Dendritic cell treated with granulocyte-macrophage colony-stimulating factor and Interleukin-4, amounts not matched to agents 40 ng/mL and 50 ng/mL, for 4 days (primary cell): ENCODE results near the gene OR4D1.

Experiments used
- H3K27ac Mint-ChIP-seq: one replicate; pipeline ENCODE4 v1.8.0; 2022; ENCODE audit warnings: mild to moderate bottlenecking, mixed read lengths
- H3K27me3 Mint-ChIP-seq: one replicate; pipeline ENCODE4 v1.8.0; 2022; ENCODE audit warnings: mild to moderate bottlenecking, mixed read lengths
- H3K36me3 Mint-ChIP-seq: one replicate; pipeline ENCODE4 v1.8.0; 2022; ENCODE audit warnings: low read depth, mixed read lengths
- H3K4me1 Mint-ChIP-seq: one replicate; pipeline ENCODE4 v1.8.0; 2022; ENCODE audit warnings: low read depth, mixed read lengths
- H3K4me3 Mint-ChIP-seq: one replicate; pipeline ENCODE4 v1.8.0; 2022; ENCODE audit warnings: mild to moderate bottlenecking, moderate library complexity, mixed read lengths
- H3K9me3 Mint-ChIP-seq: one replicate; pipeline ENCODE4 v1.8.0; 2022; ENCODE audit warnings: mixed read lengths
- intact Hi-C: fragments of 100-400 bp; cut with micrococcal nuclease; formaldehyde crosslinking; loops from one replicate; pipeline ENCODE4 v1.15.0; 2022

OR4D1 gene

GRCh38 chr17:58191241-58191896 is 43.2 kb downstream of the OR4D1 start:
- peaks cover 49% of the 10 kb centered on the region for H3K27me3 Mint-ChIP-seq
- intact Hi-C loops, result no loop called here
- no peaks in the 10 kb centered on the region for H3K36me3 Mint-ChIP-seq
- H3K4me1 Mint-ChIP-seq, result peaks cover 14% of the 10 kb centered on the region
- H3K27ac Mint-ChIP-seq, result no peak overlapping the region
- H3K9me3 Mint-ChIP-seq, result no peaks in the 10 kb centered on the region
- no peak overlapping the region for H3K4me3 Mint-ChIP-seq

DNA sequence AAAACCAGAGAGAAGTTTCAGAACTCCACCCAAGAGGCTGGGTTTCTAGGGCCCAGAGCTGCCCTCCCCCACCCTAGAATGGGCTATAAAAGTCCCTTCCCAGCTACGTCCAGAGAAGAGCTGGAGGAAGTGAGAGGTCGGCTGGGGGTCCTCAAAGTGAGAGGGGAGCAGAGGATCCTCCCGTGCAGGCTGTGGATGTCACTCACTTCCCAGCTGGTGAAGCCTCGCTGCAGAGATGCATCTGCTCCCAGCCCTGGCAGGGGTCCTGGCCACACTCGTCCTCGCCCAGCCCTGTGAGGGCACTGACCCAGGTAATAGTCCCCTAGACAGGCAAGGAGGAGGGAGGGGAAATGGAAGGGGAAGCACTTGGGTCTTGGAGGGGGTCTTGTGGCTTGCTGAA is 44.4 kb downstream of the OR4D1 start, which contains the start of gene EPX:
Gene EPX, plus strand, starts transcription at position 115 of the 400 bp plus-strand sequence. Its CDS starts 121 bp downstream, at position 236.
- H3K4me1 Mint-ChIP-seq, result peaks cover 13% of the 10 kb centered on the region
- intact Hi-C loops, result no loop called here
- no peak within 1 kb of the TSS for H3K27ac Mint-ChIP-seq
- no peaks in the 10 kb centered on the region for H3K9me3 Mint-ChIP-seq
- H3K36me3 Mint-ChIP-seq, result no peaks in the 10 kb centered on the region
- H3K27me3 Mint-ChIP-seq, result peaks cover 55% of the 10 kb centered on the region
- no peak within 1 kb of the TSS for H3K4me3 Mint-ChIP-seq

DNA sequence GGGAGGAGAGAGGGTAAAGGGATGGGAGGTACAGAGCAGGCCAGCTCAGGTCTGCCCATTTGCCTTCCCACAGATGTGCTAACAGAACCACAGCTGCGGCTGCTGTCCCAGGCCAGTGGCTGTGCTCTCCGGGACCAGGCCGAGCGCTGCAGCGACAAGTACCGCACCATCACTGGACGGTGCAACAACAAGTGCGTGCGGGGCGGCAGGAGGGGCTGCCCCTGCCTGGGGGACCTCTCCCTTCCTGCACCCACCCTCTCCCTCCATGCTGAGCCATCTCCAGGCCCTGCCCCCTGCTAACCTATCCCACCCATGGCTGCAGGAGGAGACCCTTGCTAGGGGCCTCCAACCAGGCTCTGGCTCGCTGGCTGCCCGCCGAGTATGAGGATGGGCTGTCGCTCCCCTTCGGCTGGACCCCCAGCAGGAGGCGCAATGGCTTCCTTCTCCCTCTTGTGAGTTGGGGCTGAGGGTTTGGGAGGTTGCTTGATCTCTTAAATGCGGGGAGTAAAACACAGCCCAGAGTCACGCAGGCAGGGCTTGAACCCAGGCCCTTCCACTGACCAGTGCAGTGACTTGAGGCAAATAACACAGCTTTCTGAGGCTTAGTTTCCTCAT is 45.6 kb downstream of the OR4D1 start:
- H3K4me3 Mint-ChIP-seq, result no peak overlapping the region
- intact Hi-C loops, result no loop called here
- peaks cover 57% of the 10 kb centered on the region for H3K27me3 Mint-ChIP-seq
- no peaks in the 10 kb centered on the region for H3K36me3 Mint-ChIP-seq
- no peaks in the 10 kb centered on the region for H3K9me3 Mint-ChIP-seq
- H3K4me1 Mint-ChIP-seq, result peaks cover 13% of the 10 kb centered on the region
- no peak overlapping the region for H3K27ac Mint-ChIP-seq

DNA sequence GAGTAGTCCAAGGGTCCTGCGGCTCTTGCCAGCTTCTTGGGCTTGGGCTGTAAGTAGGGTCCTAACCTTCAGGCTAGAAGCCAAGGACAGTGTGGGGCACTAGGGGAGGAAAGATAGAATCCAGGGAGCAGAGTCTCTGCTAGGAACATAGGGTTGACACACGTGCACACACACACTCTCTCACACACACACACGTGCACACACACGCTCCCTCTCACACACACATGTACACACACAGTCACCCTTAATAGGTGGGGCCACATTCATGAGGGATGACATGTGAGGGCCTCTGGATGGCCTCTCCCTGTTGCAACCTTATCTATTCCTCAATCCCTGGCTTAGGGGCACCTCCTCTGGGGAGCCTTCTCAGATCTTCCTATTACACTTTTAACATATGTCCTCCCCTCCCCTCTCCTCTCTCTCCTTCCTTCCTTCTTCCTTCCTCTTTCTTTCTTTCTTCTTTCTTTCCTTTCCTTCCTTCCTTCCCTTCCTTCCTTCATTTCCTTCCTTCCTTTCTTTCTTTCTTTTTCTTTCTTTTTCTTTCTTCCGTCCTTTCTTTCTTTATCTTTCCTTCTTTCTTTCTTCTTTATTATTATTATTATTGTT is 47.4 kb downstream of the OR4D1 start:
- intact Hi-C loops, result no loop called here
- H3K4me1 Mint-ChIP-seq, result peaks cover 8% of the 10 kb centered on the region
- no peak overlapping the region for H3K4me3 Mint-ChIP-seq
- H3K36me3 Mint-ChIP-seq, result no peaks in the 10 kb centered on the region
- no peak overlapping the region for H3K27ac Mint-ChIP-seq
- H3K9me3 Mint-ChIP-seq, result no peaks in the 10 kb centered on the region
- H3K27me3 Mint-ChIP-seq, result peaks cover 63% of the 10 kb centered on the region

DNA sequence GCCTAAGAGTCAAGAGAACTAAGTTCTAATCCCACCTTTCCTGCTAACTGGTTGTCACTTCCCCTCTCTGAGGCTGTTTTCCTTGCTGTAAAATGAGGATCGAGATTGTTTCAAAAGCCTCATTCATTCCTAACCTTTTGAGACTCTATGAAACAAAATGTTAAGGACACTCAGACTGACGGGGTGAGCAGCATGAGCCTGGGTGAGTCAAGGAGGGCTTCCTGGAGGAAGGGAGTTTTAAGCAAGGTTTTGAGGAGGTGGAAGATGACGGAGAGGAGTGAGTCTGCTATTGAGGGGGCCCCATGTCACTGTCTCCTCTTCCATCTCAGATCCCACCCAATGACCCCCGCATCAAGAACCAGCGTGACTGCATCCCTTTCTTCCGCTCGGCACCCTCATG is 48.4 kb downstream of the OR4D1 start:
- no peaks in the 10 kb centered on the region for H3K9me3 Mint-ChIP-seq

DNA sequence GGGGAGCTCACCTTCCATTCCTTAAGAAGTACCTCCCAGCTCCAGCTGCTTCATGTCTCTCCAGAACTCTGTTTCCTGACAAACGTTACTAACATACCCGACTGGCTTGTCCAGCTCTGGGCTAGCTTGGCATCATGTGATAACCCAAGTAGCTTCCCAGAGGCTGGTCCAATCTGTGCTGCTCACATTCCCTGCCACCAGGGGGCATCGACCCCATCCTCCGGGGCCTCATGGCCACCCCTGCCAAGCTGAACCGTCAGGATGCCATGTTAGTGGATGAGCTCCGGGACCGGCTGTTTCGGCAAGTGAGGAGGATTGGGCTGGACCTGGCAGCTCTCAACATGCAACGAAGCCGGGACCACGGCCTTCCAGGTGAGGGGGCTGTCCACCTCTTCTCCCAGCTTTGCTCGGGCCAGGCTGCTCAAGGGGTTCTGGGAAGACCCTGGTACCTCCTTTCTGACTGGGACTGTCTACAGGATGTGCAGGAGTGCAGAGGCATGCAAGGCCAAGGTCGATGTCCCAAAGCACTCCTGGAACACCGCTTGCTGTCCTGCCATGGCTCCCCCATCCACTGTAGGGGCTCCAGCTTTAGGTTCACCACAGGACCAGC is 51.9 kb downstream of the OR4D1 start:
- Mint-ChIP-seq H3K9me3 (no peaks in the 10 kb centered on the region), H3K4me1 (no peaks in the 10 kb centered on the region), H3K4me3 (no peak overlapping the region), H3K36me3 (no peaks in the 10 kb centered on the region), H3K27ac (no peak overlapping the region), H3K27me3 (peaks cover 38% of the 10 kb centered on the region)
- intact Hi-C loops, result loop anchor here (1.0 kb wide), 2 partner anchors 49 to 247 kb away; no protein-coding TSS in a partner anchor

More for the DNA sequence above, 48.4 kb downstream of the OR4D1 start:
- Mint-ChIP-seq H3K27me3 (peaks cover 61% of the 10 kb centered on the region), H3K27ac (no peak overlapping the region), H3K36me3 (no peaks in the 10 kb centered on the region), H3K4me3 (no peak overlapping the region), H3K4me1 (peaks cover 8% of the 10 kb centered on the region)
- intact Hi-C loops, result no loop called here

DNA sequence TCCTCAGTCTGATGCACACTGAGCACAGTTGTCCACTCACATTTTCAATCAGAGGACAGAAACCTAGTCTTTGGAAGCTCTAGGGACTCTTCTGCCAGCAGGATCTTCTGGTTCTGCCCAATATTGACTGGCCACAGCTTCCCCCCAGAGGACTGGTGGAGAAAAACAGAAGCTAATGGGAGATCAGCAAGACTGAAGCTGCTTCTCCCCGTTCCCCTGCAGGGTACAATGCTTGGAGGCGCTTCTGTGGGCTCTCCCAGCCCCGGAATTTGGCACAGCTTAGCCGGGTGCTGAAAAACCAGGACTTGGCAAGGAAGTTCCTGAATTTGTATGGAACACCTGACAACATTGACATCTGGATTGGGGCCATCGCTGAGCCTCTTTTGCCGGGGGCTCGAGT is 54.7 kb downstream of the OR4D1 start:
- H3K27ac Mint-ChIP-seq, result no peak overlapping the region
- H3K27me3 Mint-ChIP-seq, result peaks cover 27% of the 10 kb centered on the region
- no peak overlapping the region for H3K4me3 Mint-ChIP-seq
- no peaks in the 10 kb centered on the region for H3K9me3 Mint-ChIP-seq
- no peaks in the 10 kb centered on the region for H3K4me1 Mint-ChIP-seq
- peaks cover 5% of the 10 kb centered on the region for H3K36me3 Mint-ChIP-seq
- intact Hi-C loops, result no loop called here

DNA sequence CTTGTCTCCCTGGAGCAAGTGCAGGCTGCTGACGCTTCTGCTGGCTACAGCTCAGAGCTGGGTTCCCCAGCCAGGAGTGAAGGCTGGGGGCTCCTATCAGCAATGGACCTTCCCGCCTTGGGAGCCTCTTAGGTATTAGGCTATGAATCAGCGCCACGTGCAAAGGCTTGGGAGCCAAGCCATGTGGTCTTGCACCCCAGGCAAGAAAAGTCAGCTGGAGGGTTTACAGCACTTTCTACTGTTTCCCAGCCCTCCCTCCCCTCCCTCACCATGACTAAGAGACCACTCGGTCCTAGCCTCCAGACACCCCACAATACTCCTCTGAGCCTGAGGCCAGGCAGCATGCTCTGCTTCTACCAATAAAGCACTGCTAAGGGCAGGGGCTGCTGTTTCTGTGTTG is 56.6 kb downstream of the OR4D1 start:
- intact Hi-C loops, result no loop called here
- H3K9me3 Mint-ChIP-seq, result no peaks in the 10 kb centered on the region
- H3K4me3 Mint-ChIP-seq, result no peak overlapping the region
- peaks cover 13% of the 10 kb centered on the region for H3K27me3 Mint-ChIP-seq
- peaks cover 19% of the 10 kb centered on the region for H3K36me3 Mint-ChIP-seq
- no peak overlapping the region for H3K27ac Mint-ChIP-seq
- no peaks in the 10 kb centered on the region for H3K4me1 Mint-ChIP-seq

- H3K36me3 Mint-ChIP-seq, result peaks cover 27% of the 10 kb centered on the region
- H3K27ac Mint-ChIP-seq, result no peak overlapping the region
- H3K27me3 Mint-ChIP-seq, result peaks cover 5% of the 10 kb centered on the region
- intact Hi-C loops, result no loop called here
- H3K4me1 Mint-ChIP-seq, result no peaks in the 10 kb centered on the region
- no peaks in the 10 kb centered on the region for H3K9me3 Mint-ChIP-seq
- H3K4me3 Mint-ChIP-seq, result no peak overlapping the region
These were observed 57.8 kb downstream of the OR4D1 start for GRCh38 chr17:58205936-58206335.

- Mint-ChIP-seq H3K4me1 (no peaks in the 10 kb centered on the region), H3K4me3 (no peak overlapping the region), H3K36me3 (peaks cover 32% of the 10 kb centered on the region), H3K27ac (no peak overlapping the region), H3K27me3 (no peaks in the 10 kb centered on the region), H3K9me3 (no peaks in the 10 kb centered on the region)
- intact Hi-C loops, result no loop called here
These were observed 59.3 kb downstream of the OR4D1 start for GRCh38 chr17:58207451-58207850.

DNA sequence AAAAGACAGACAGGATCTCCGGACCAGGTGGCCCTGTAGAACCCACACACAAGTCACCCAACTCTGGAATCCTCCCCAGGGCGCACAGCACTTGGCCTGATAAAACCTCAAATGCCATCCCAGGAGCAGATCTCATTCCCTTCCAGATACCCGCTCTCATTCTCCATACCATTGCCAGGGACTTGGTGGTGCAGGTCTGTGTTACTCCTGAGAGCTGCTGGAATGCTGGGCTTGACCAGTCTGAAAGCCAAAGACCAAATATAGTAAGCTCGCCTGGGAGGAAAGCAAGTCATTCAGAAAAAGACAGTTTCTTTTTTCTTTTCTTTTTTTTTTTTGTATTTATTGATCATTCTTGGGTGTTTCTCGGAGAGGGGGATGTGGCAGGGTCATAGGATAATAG is 60.2 kb downstream of the OR4D1 start:
- no peaks in the 10 kb centered on the region for H3K4me1 Mint-ChIP-seq
- peaks cover 32% of the 10 kb centered on the region for H3K36me3 Mint-ChIP-seq
- intact Hi-C loops, result no loop called here
- H3K27ac Mint-ChIP-seq, result no peak overlapping the region
- no peaks in the 10 kb centered on the region for H3K27me3 Mint-ChIP-seq
- no peaks in the 10 kb centered on the region for H3K9me3 Mint-ChIP-seq
- no peak overlapping the region for H3K4me3 Mint-ChIP-seq
